ENCODE measurements around the gene COL2A1.

The COL2A1 gene

GRCh38 chr12:47938594-47938993 is 65.7 kb downstream of the COL2A1 start:
- Histone ChIP-seq H3K27ac (ENCODE audit: extremely low read depth, low read depth, low read length) (no peak overlapping the region), H3K36me3 (ENCODE audit: control insufficient read depth in 2 of 2, insufficient read depth in 1 of 2, low read length in 2 of 2) (no peaks in the 10 kb centered on the region), H3K4me1 (ENCODE audit: control insufficient read depth, insufficient read depth, low read length) (no peaks in the 10 kb centered on the region), H3K9me3 (ENCODE audit: control insufficient read depth, insufficient read depth, low read depth, low read length) (no peaks in the 10 kb centered on the region), H3K4me3 (ENCODE audit: low read depth, low read length) (no peak overlapping the region)
- ChIA-PET POLR2A (no interaction called here), CTCF (interaction anchor here (0.6 to 1.8 kb wide), 6 partner anchors 9 to 220 kb away, joined by 3 to 10 read pairs (median 4); partner anchors contain the start of gene VDR)
- no peak for TF ChIP-seq ZNF239 (tag by site-specific recombination; IDR thresholded peaks at IDR 0.05)
- TF ChIP-seq ZBTB21 (tag by site-specific recombination; IDR thresholded peaks at IDR 0.05): no peak
- no peak for TF ChIP-seq ZNF560 (tag by site-specific recombination; IDR thresholded peaks at IDR 0.05; ENCODE audit: borderline replicate concordance)
- TF ChIP-seq ZNF274 (IDR thresholded peaks at IDR 0.05; ENCODE audit: low read length): no peak
- no peak for TF ChIP-seq ZNF274 (tag by site-specific recombination; IDR thresholded peaks at IDR 0.05; ENCODE audit: borderline replicate concordance)

- Histone ChIP-seq H3K27ac (ENCODE audit: extremely low read depth, low read depth, low read length) (no peak overlapping the region), H3K4me1 (ENCODE audit: control insufficient read depth, insufficient read depth, low read length) (no peaks in the 10 kb centered on the region), H3K9me3 (ENCODE audit: control insufficient read depth, insufficient read depth, low read depth, low read length) (no peaks in the 10 kb centered on the region), H3K4me3 (ENCODE audit: low read depth, low read length) (no peak overlapping the region), H3K36me3 (ENCODE audit: control insufficient read depth in 2 of 2, insufficient read depth in 1 of 2, low read length in 2 of 2) (no peaks in the 10 kb centered on the region)
- ChIA-PET CTCF (interaction anchor here (0.6 to 1.8 kb wide), 6 partner anchors 9 to 220 kb away, joined by 3 to 10 read pairs (median 4); partner anchors contain the start of gene VDR), POLR2A (no interaction called here)
- TF ChIP-seq ZNF398 (tag by site-specific recombination; IDR thresholded peaks at IDR 0.05): no peak
- no peak for TF ChIP-seq ZNF624 (tag by site-specific recombination; IDR thresholded peaks at IDR 0.05)
- TF ChIP-seq IKZF3 (tag by site-specific recombination; IDR thresholded peaks at IDR 0.05): no peak
- TF ChIP-seq ZNF791 (tag by site-specific recombination; IDR thresholded peaks at IDR 0.05): no peak
- no peak for TF ChIP-seq ZNF544 (tag by site-specific recombination; IDR thresholded peaks at IDR 0.05)
- no peak for TF ChIP-seq PRDM1 (tag by site-specific recombination; IDR thresholded peaks at IDR 0.05)
- no peak for TF ChIP-seq ZNF560 (tag by site-specific recombination; IDR thresholded peaks at IDR 0.05; ENCODE audit: borderline replicate concordance)
- TF ChIP-seq ZNF423 (tag by site-specific recombination; IDR thresholded peaks at IDR 0.05): no peak
- no peak for TF ChIP-seq ZNF585B (tag by site-specific recombination; IDR thresholded peaks at IDR 0.05)
- TF ChIP-seq ZSCAN18 (tag by site-specific recombination; IDR thresholded peaks at IDR 0.05): no peak
- TF ChIP-seq ZNF274 (IDR thresholded peaks at IDR 0.05; ENCODE audit: low read length): no peak
- TF ChIP-seq ZNF274 (tag by site-specific recombination; IDR thresholded peaks at IDR 0.05; ENCODE audit: borderline replicate concordance): no peak
- TF ChIP-seq OSR2 (tag by site-specific recombination; IDR thresholded peaks at IDR 0.05): no peak
- TF ChIP-seq ZNF645 (tag by site-specific recombination; IDR thresholded peaks at IDR 0.05): no peak
- no peak for TF ChIP-seq SCRT1 (tag by site-specific recombination; IDR thresholded peaks at IDR 0.05; ENCODE audit: borderline replicate concordance)
- TF ChIP-seq ZNF16 (tag by site-specific recombination; IDR thresholded peaks at IDR 0.05; ENCODE audit: low read depth): no peak
- no peak for TF ChIP-seq ZNF266 (tag by site-specific recombination; IDR thresholded peaks at IDR 0.05; ENCODE audit: low read depth)
- no peak for TF ChIP-seq ZNF404 (tag by site-specific recombination; IDR thresholded peaks at IDR 0.05)
- TF ChIP-seq ZNF184 (tag by site-specific recombination; IDR thresholded peaks at IDR 0.05): no peak
- TF ChIP-seq ZFP69B (tag by site-specific recombination; IDR thresholded peaks at IDR 0.05): no peak
- TF ChIP-seq ZSCAN30 (tag by site-specific recombination; IDR thresholded peaks at IDR 0.05): no peak
Measured at GRCh38 chr12:47938093-47938492, 66.2 kb downstream of the COL2A1 start.

Measured in HEK293 (cell line).